Effector CD8-positive, alpha-beta T cell (primary cell): ENCODE results near the gene TRAPPC5.

Source experiments
- DNase-seq: peaks from one replicate; lab custom pipeline; 2025; lab: John Stamatoyannopoulos, UW

TRAPPC5 gene

GRCh38 chr19:7701049-7701653 lies 20.5 kb downstream of the TRAPPC5 start:
- no peak for DNase-seq

GRCh38 chr19:7701654-7702457 lies 21.2 kb downstream of the TRAPPC5 start, which contains the start of gene FCER2:
Gene FCER2, minus strand, starts transcription at chr19:7702131. Its CDS starts 2,371 bp downstream, at chr19:7699760.
- DNase-seq, result no peak

GRCh38 chr19:7703332-7703731 lies 22.7 kb downstream of the TRAPPC5 start:
- DNase-seq, result no peak

GRCh38 chr19:7704280-7705060 lies 23.8 kb downstream of the TRAPPC5 start:
- no peak for DNase-seq

- DNase-seq, result peak; percentile 43
Observed at GRCh38 chr19:7705387-7706187, 25.0 kb downstream of the TRAPPC5 start.

- DNase-seq, result no peak
Observed at GRCh38 chr19:7706188-7706954, 25.7 kb downstream of the TRAPPC5 start.

- no peak for DNase-seq
Observed at GRCh38 chr19:7706955-7707456, 26.4 kb downstream of the TRAPPC5 start.

- no peak for DNase-seq
Observed at GRCh38 chr19:7709932-7710460, 29.4 kb downstream of the TRAPPC5 start.

- DNase-seq, result no peak
Observed at GRCh38 chr19:7710616-7711015, 30.0 kb downstream of the TRAPPC5 start.

- DNase-seq, result no peak
Observed at GRCh38 chr19:7715671-7716070, 35.0 kb downstream of the TRAPPC5 start.

- no peak for DNase-seq
Observed at GRCh38 chr19:7716762-7717161, 36.1 kb downstream of the TRAPPC5 start.

- DNase-seq, result no peak
Observed at GRCh38 chr19:7718668-7719067, 38.0 kb downstream of the TRAPPC5 start.

GRCh38 chr19:7720351-7720750 lies 39.7 kb downstream of the TRAPPC5 start:
- DNase-seq, result no peak

GRCh38 chr19:7722231-7722651 lies 41.6 kb downstream of the TRAPPC5 start:
- DNase-seq, result no peak

GRCh38 chr19:7725791-7726190 lies 45.2 kb downstream of the TRAPPC5 start:
- DNase-seq, result no peak

GRCh38 chr19:7729211-7729610 lies 48.6 kb downstream of the TRAPPC5 start:
- DNase-seq, result no peak

GRCh38 chr19:7729831-7730285 lies 49.2 kb downstream of the TRAPPC5 start:
- DNase-seq, result no peak

- no peak for DNase-seq
Observed at GRCh38 chr19:7730286-7731217, 49.9 kb downstream of the TRAPPC5 start.

- no peak for DNase-seq
Observed at GRCh38 chr19:7731218-7731595, 50.6 kb downstream of the TRAPPC5 start.
